HG03175 (cell line): ENCODE results near the gene SPINK14.

Source experiments
- ATAC-seq: cut with Tn5 transposase; IDR thresholded peaks from one replicate; pipeline ENCODE4 v1.9.1; 2021; ENCODE audit warnings: mild to moderate bottlenecking, moderate library complexity; ENCODE audit not compliant: unreplicated experiment

Gene SPINK14

DNA sequence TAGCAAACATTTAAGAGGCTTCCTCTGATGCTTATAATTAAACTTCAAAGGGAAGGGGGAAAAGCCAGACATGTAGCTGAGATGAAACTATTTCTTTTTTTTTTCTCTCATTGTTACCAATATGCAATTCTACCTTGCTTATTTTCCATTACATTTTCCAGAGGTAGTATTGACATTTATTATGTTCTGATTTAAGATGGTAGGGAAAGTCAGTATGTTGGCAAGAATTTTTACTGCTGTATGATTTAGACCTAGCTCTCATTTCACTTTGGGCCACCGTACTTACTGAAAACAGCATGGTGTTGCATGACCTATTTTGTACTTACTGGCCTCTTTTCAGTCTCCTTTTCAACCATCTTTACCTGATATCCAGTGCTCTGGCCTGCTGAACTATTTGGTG, 24.9 kb downstream of the SPINK14 start:
- no peak for ATAC-seq

DNA sequence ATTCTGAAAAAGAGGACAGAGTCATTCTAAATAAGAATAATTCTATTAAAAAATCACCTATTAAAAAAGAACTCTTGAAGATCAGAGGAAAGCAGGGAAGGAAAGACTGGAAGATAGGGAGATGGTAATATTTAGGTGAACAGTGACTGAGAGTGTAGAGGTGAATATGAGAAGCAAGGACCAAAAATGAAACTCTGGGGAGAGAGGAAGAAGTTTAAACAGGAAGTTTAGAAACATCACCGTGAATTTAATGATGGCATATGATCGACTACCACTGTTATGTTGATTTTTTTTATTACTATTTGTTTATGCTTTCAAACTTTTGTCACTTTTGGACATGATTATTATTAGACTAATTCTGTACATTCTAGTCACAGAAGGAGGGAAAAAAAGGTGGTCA, 32.8 kb downstream of the SPINK14 start:
- ATAC-seq, result no peak

DNA sequence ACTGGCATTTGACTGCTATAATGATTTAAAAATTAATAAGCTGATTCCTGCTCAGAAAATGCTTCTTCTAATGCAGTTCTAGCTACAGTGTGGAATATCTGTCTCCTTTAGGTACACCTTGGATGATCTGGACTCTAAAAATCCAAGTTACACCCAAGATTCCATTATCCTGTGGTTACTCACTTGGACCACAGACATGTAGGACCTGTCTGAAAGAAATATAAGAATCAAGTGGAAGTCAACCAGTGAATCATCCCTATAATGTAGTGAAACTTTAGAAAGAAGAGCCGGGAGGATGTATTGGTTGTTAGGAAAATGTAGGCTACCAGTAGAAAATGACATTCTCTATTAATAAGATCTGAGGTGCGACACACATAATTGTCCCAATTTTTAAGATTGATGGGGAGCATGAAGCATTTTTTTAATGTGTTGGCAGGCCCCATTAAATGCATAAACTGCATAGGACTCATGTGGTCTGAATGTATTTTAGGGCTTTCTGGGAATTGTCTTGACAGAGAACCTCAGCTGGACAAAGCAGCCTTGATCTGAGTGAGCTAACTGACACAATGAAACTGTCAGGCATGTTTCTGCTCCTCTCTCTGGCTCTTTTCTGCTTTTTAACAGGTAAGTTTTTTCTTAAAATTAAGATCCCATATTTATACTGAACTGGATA, 34.3 kb downstream of the SPINK14 start, which contains the start of gene SPINK6:
Gene SPINK6, plus strand, starts transcription at position 512 of the 673 bp plus-strand sequence. Its CDS starts 55 bp downstream, at position 567.
- no peak for ATAC-seq

DNA sequence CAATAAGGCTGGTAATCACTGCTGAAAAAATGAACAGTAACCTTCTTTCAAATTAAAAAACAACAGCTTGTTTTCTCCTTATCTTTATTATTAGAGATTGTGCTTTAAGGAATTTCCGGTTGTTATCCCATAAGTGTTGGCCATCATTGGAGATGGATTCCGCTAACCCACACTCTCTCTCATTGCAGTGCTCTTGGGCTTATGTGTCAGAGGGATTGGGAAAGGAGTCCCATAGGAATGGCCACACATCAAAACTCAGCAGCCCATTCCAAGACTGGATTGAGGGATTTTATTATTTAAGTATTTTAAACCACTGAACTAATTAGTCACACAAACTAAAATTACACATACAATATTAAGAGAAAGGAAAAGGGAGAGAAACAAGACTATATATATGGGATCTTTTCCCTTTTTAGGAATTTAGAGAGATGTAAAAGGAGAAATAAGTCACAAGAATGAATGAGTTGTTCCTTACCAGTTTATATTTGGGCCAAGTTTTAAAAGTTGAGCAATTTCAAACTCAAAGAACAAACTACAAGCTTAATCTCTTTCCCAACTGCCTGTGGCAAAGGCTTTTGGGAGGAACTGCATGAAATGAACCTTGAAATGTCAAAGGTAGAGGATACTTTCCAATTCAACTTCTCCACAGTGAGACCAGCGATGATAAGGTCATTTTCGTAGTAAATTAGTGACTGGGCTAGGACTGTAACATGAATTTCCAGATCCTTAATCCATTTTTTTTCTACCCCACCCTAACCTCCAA, 36.9 kb downstream of the SPINK14 start:
- ATAC-seq, result no peak

DNA sequence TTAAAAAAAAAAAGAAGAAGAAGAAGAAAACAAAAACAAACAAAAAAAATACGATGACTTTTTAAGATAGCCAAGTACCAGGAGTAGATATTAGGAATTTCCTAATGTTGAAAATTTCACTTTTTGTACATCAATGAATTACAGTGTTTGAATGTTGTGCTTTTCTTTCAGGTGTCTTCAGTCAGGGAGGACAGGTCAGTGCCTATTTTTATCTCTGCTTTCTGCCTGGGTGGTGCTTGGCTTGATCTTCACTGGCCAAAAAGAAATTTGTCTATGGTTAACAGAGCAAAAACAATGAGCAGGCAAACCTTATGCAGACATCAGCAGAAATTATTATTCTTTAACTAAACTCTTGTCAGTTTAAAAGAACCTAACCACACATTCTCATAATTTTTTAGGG, 37.5 kb downstream of the SPINK14 start:
- no peak for ATAC-seq

DNA sequence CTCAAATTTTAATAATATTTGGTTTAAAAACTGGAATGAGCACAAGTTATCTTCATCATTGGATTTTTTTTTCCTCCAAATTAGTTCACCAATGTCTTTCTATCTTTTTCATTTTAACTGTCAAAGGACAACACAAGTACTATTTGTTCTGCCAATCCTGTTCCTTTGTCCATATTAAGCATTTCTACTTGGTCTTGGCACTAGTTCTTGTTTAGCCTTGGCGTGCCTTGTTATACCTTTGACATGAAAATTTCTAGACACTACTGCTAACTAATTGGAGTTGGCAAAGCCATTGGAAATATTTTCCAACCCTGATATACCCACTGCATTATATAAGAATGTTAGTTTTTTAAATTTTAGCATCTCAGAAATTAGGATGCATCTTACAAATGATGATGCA, 38.3 kb downstream of the SPINK14 start:
- ATAC-seq, result no peak

DNA sequence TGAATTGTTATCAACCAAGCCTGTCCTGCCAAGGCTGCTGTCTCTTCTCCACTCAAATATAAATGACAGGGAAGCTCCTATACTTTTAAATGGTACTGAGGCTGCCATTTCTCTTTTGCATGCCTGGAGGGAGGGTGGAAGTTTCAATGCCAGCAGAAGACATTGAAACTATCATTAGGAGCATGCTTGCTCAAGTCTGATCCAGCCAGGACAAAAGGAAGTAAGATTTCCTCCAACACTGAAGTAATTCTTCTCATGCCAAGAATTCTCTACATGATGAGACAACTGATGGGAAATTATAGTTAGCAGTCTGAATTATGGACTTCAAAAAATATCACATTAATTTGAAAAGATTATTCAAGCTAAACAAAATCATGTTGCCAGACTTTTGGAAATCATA, 39.9 kb downstream of the SPINK14 start:
- no peak for ATAC-seq

DNA sequence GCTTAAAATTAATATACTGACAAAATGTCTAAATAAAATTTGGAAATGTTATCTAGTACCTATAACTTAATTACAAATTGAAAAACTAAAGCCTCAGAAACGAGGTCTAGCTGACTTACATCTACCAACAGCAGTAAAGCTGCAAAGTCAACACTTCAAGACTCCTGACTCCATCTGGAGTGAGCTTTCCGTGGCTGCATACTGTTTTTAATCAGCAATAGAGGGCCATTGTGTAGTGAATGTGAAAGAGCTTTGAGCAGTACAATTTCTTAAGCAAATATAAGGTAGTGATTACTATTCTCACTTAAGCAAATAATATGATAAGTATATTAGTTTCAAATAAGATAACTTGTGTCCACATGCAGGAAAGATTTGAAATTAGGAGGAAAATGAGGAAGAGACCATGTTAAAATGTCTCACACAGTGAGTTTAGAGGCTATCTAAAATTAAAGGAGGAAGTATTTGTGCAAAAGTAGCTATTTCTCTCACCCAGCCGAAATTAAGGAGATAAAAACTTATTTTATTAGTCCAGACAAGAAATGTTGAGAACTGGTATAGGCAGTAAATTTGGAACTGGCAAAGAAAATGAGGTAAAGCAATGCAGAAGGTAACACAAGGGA, 40.9 kb downstream of the SPINK14 start:
- ATAC-seq, result no peak

DNA sequence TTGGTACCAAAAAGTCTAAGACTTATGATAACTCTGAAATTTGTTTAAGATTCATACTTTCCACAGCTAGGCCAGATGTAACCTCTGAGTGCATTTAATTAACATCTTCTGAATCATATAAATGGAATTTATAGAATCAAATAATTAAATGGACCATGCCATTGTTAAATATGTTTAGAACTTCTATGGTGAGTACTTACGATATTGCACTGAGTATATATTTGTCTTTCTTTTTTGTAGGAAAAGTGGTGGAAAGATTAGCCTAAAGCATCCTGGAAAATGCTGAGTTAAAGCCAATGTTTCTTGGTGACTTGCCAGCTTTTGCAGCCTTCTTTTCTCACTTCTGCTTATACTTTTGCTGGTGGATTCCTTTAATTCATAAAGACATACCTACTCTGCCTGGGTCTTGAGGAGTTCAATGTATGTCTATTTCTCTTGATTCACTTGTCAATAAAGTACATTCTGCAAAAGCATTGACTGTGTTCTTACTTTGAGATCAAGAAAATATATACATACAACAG, 46.4 kb downstream of the SPINK14 start:
- ATAC-seq, result no peak

DNA sequence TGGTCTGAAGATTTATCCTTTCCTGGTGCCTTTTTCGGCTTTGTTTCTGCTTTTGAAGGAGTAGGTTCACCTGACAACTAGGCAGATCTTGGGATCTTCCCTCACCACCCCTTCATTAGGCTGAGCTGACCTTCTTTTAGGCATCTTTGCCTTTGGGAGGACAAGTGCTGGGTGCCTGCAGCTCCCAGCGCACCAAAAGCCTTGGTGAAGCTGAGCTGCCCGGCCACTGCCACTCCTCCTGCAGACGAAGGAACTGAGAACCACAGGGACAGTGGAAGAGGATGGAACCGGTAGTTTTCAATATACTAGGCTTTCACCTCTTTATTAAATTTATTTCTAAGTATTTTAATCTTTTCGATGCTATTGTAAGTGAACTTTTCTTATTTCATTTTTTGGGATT, 53.2 kb downstream of the SPINK14 start:
- ATAC-seq, result no peak

DNA sequence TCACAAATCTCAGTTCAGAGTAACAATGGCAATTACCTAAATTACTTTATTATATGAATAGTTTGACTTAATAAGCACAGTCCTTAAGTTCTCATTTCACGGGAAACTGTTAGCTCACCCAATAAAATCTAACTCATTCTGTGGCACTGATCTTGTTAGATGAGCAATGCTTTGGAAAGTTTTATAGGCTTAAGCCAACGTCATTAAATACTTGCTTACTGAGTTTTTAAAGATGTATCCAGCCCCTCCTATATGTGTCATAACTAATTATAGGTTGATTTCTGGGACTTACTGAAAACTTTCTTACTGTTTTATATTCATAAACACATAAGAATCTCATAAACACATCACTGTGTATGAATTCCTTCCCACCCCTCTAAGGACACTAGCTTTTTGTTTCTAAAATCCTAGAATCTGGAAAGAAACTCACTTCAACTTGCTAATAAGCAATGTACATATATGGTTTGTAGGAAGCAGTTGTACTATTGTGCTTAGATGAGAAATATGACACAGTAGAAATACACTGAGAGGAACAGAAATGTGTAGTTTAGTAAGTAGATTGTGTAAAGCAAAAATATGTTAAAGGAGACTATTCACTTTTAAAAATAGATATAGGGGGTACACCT, 55.9 kb downstream of the SPINK14 start:
- no peak for ATAC-seq
